H1 (cell line): ENCODE data around the gene ZBTB49. TPM values are rescaled to one million over a fixed set of nuclear protein-coding genes. Genes with fewer than 3 reads are reported as not detected.

ENCODE experiments used
- CTCF ChIA-PET: fragments of 300-600 bp; sonication (Branson Sonifier 250); formaldehyde crosslinking; loops from one replicate; lab custom pipeline; 2021; ENCODE audit not compliant: partially characterized antibody; lab: Charles Lee
- POLR2A ChIA-PET: fragments of 300-600 bp; sonication (Branson Sonifier 250); formaldehyde crosslinking; loops from one replicate; lab custom pipeline; 2021; ENCODE audit warnings: inconsistent platforms; ENCODE audit not compliant: partially characterized antibody; lab: Charles Lee
- DNase-seq, 2 experiments: peaks; one replicate each; pipeline versions ENCODE4 v3.0.0 to v3.0.0-alpha.2; 2010 to 2022; ENCODE audit warnings: low spot score in 2 of 2, low read depth in 1 of 2, mixed read lengths in 1 of 2
- FAIRE-seq: peaks from 2 replicates; lab custom pipeline; 2011; peaks lifted over from hg19 to GRCh38; lab: Jason Lieb, UNC
- H2AFZ ChIP-seq: 2 replicates; pipeline ENCODE4 v1.8.1; 2012; ENCODE audit warnings: low read length, inconsistent platforms
- H2AK5ac ChIP-seq: 2 replicates; pipeline ENCODE4 v1.6.1; 2013; ENCODE audit warnings: low read depth, low read length
- H2BK120ac ChIP-seq: replicated peaks from 2 replicates; pipeline ENCODE3; 2013; ENCODE audit warnings: low read depth, low read length, inconsistent platforms
- H2BK12ac ChIP-seq: 2 replicates; pipeline ENCODE4 v1.6.1; 2013; ENCODE audit warnings: low read depth, low read length
- H2BK15ac ChIP-seq: 2 replicates; pipeline ENCODE4 v1.6.1; 2013; ENCODE audit warnings: low read length
- H2BK20ac ChIP-seq: 2 replicates; pipeline ENCODE4 v1.6.1; 2013; ENCODE audit warnings: low read length
- H2BK5ac ChIP-seq: 2 replicates; pipeline ENCODE4 v1.6.1; 2013; ENCODE audit warnings: low read depth, low read length
- H3K14ac ChIP-seq: 2 replicates; pipeline ENCODE4 v1.6.1; 2013; ENCODE audit warnings: inconsistent platforms; ENCODE audit not compliant: insufficient read length
- H3K18ac ChIP-seq: 2 replicates; pipeline ENCODE4 v1.6.1; 2013; ENCODE audit warnings: low read length; ENCODE audit errors: extremely low read depth
- H3K23ac ChIP-seq: 2 replicates; pipeline ENCODE4 v1.6.1; 2013; ENCODE audit warnings: inconsistent platforms; ENCODE audit not compliant: insufficient read length
- H3K23me2 ChIP-seq: 2 replicates; pipeline ENCODE4 v1.6.1; 2013; ENCODE audit warnings: low read depth, low read length
- H3K27ac ChIP-seq: 2 replicates; pipeline ENCODE4 v1.6.1; 2011; ENCODE audit warnings: low read depth, low read length, inconsistent platforms
- H3K27me3 ChIP-seq, 4 experiments: replicated peaks in 1 of 4; 1 replicate in 1 of 4; 2 replicates in 3 of 4; pipeline versions ENCODE4 v1.6.1 to v1.8.1; 2011 to 2013; ENCODE audit warnings: low read length in 3 of 4, mild to moderate bottlenecking in 3 of 4, inconsistent platforms in 2 of 4, mixed read lengths in 2 of 4, moderate library complexity in 1 of 4; ENCODE audit not compliant: control insufficient read depth in 3 of 4, insufficient read depth in 3 of 4; ENCODE audit errors: extremely low read depth in 1 of 4
- H3K36me3 ChIP-seq, 4 experiments: 2 replicates each; pipeline versions ENCODE4 v1.6.1 to v1.8.1; 2011 to 2013; ENCODE audit warnings: mild to moderate bottlenecking in 4 of 4, low read length in 3 of 4, moderate library complexity in 2 of 4, control low read depth in 1 of 4, inconsistent platforms in 1 of 4; ENCODE audit not compliant: insufficient read depth in 4 of 4, control insufficient read depth in 2 of 4
- H3K4ac ChIP-seq: replicated peaks from 2 replicates; pipeline ENCODE3; 2013; ENCODE audit warnings: low read length, low read depth, mixed read lengths, inconsistent platforms; ENCODE audit not compliant: insufficient read length
- H3K4me1 ChIP-seq, 4 experiments: replicated peaks in 1 of 4; 1 replicate in 1 of 4; 2 replicates in 3 of 4; pipeline versions ENCODE4 v1.6.1 to v1.8.1; 2011 to 2013; ENCODE audit warnings: low read length in 3 of 4, inconsistent platforms in 2 of 4, mixed read lengths in 1 of 4; ENCODE audit not compliant: insufficient read depth in 4 of 4, control insufficient read depth in 3 of 4
- H3K4me2 ChIP-seq, 2 experiments: 2 replicates each; pipeline versions ENCODE4 v1.6.1 to v1.8.1; 2011 to 2013; ENCODE audit warnings: low read depth in 2 of 2, low read length in 2 of 2, control low read depth in 1 of 2, inconsistent platforms in 1 of 2, mild to moderate bottlenecking in 1 of 2; ENCODE audit not compliant: insufficient read depth in 1 of 2
- H3K4me3 ChIP-seq, 4 experiments: fragments of 200-600, 300-600 bp in 1 of 4; sonication (generic), shearing (Covaris generic), sonication (Bioruptor Twin) in 1 of 4; 2 replicates each; pipeline versions ENCODE4 v1.5.1 to v1.8.1; 2011 to 2016; ENCODE audit warnings: low read length in 4 of 4, low read depth in 3 of 4, control low read depth in 2 of 4, inconsistent platforms in 2 of 4, mild to moderate bottlenecking in 2 of 4, mixed read lengths in 1 of 4, moderate library complexity in 1 of 4; ENCODE audit not compliant: insufficient read depth in 2 of 4; ENCODE audit errors: extremely low read depth in 1 of 4
- H3K56ac ChIP-seq: replicated peaks from 2 replicates; pipeline ENCODE3; 2013; ENCODE audit warnings: low read depth, mild to moderate bottlenecking, mixed read lengths, low read length, inconsistent platforms; ENCODE audit not compliant: insufficient read length
- H3K79me1 ChIP-seq: 2 replicates; pipeline ENCODE4 v1.6.1; 2013; ENCODE audit warnings: low read depth, low read length, control low read depth
- H3K79me2 ChIP-seq, 2 experiments: 2 replicates each; pipeline versions ENCODE4 v1.6.1 to v1.8.1; 2012 to 2013; ENCODE audit warnings: low read length in 2 of 2, mild to moderate bottlenecking in 2 of 2, inconsistent platforms in 1 of 2; ENCODE audit not compliant: insufficient read depth in 2 of 2, control insufficient read depth in 1 of 2
- H3K9ac ChIP-seq, 4 experiments: replicated peaks in 1 of 4; 1 replicate in 1 of 4; 2 replicates in 3 of 4; pipeline versions ENCODE4 v1.6.1 to v1.8.1; 2011 to 2013; ENCODE audit warnings: low read depth in 3 of 4, low read length in 3 of 4, control low read depth in 2 of 4, mild to moderate bottlenecking in 2 of 4, moderate library complexity in 2 of 4, inconsistent platforms in 1 of 4; ENCODE audit errors: extremely low read depth in 1 of 4
- H3K9me3 ChIP-seq, 2 experiments: 2 replicates each; pipeline versions ENCODE4 v1.6.1 to v1.8.1; 2012 to 2013; ENCODE audit warnings: mild to moderate bottlenecking in 2 of 2, moderate library complexity in 2 of 2, control low read depth in 1 of 2, inconsistent platforms in 1 of 2, low read depth in 1 of 2, low read length in 1 of 2, mixed read lengths in 1 of 2; ENCODE audit not compliant: insufficient read depth in 2 of 2
- H4K20me1 ChIP-seq, 2 experiments: replicated peaks in 1 of 2; 2 replicates each; pipeline versions ENCODE3 to v1.8.1; 2011 to 2013; ENCODE audit warnings: inconsistent platforms in 2 of 2, low read length in 2 of 2, mild to moderate bottlenecking in 1 of 2; ENCODE audit not compliant: insufficient read depth in 2 of 2, control insufficient read depth in 1 of 2
- H4K5ac ChIP-seq: 2 replicates; pipeline ENCODE4 v1.6.1; 2013; ENCODE audit warnings: low read length, low read depth, mixed read lengths, inconsistent platforms; ENCODE audit not compliant: insufficient read length
- H4K8ac ChIP-seq: 2 replicates; pipeline ENCODE4 v1.8.0; 2013; ENCODE audit warnings: mild to moderate bottlenecking, moderate library complexity, low read length, inconsistent platforms; ENCODE audit not compliant: insufficient read depth; ENCODE audit errors: extremely low read depth
- H4K91ac ChIP-seq: replicated peaks from 2 replicates; pipeline ENCODE3; 2013; ENCODE audit warnings: low read length, mixed read lengths, inconsistent platforms; ENCODE audit not compliant: insufficient read length
- BRCA1 ChIP-seq: IDR thresholded peaks from 2 replicates; pipeline ENCODE4 v1.6.1; 2012; ENCODE audit warnings: low read depth, low read length, improper control_type of control experiment
- CBX5 ChIP-seq: fragments of 300-800, 300-1000 bp; sonication (generic); IDR thresholded peaks from 2 replicates; pipeline ENCODE4 v1.7.1; 2016; ENCODE audit warnings: antibody characterized with exemption, low read length, low read depth
- CREB1 ChIP-seq: IDR thresholded peaks from 2 replicates; pipeline ENCODE4 v1.6.1; 2012; ENCODE audit warnings: inconsistent platforms
- CTBP2 ChIP-seq: IDR thresholded peaks from 2 replicates; pipeline ENCODE4 v1.7.0; 2011; ENCODE audit warnings: borderline replicate concordance, mild to moderate bottlenecking, moderate library complexity, mixed read lengths, low read length; ENCODE audit not compliant: insufficient read depth, insufficient read length
- NANOG ChIP-seq: IDR thresholded peaks from 2 replicates; pipeline ENCODE4 v1.6.1; 2011; ENCODE audit warnings: low read length, low read depth, mild to moderate bottlenecking, inconsistent platforms; ENCODE audit not compliant: insufficient read depth, poor library complexity, severe bottlenecking
- POLR2A ChIP-seq, 2 experiments: IDR thresholded peaks; 1 replicate in 1 of 2; 2 replicates in 1 of 2; pipeline ENCODE4 v1.6.1; 2011; ENCODE audit warnings: low read depth in 2 of 2, low read length in 2 of 2, mild to moderate bottlenecking in 2 of 2; ENCODE audit errors: control extremely low read depth in 1 of 2
- POLR2AphosphoS5 ChIP-seq: IDR thresholded peaks from 2 replicates; pipeline ENCODE4 v1.6.1; 2011; ENCODE audit warnings: low read depth, low read length
- SIN3A ChIP-seq, 2 experiments: IDR thresholded peaks in 1 of 2; conservative IDR thresholded peaks in 1 of 2; 2 replicates each; pipeline ENCODE4 v1.6.1; 2011 to 2012; ENCODE audit warnings: low read length in 2 of 2, improper control_type of control experiment in 1 of 2, low read depth in 1 of 2, mild to moderate bottlenecking in 1 of 2
- TBP ChIP-seq: IDR thresholded peaks from 2 replicates; pipeline ENCODE4 v1.6.1; 2011; ENCODE audit warnings: low read depth, low read length, improper control_type of control experiment
- TCF12 ChIP-seq: IDR thresholded peaks from 2 replicates; pipeline ENCODE4 v1.6.1; 2011; ENCODE audit warnings: low read depth, mild to moderate bottlenecking, low read length
- WGBS, 2 experiments: shearing (Covaris generic) in 1 of 2; methylation state at CpG; one replicate each; pipeline versions ENCODE4 v1.1.6 to v1.1.7; 2013 to 2015; ENCODE audit warnings: low lambda C conversion rate in 2 of 2, mixed read lengths in 2 of 2, inconsistent platforms in 1 of 2, low coverage in 1 of 2, missing lambda C conversion rate in 1 of 2; ENCODE audit not compliant: insufficient replicate concordance in 2 of 2, insufficient coverage in 1 of 2, insufficient read length in 1 of 2; ENCODE audit errors: extremely low coverage in 1 of 2, missing lambda C conversion rate in 1 of 2; 5-methylcytosine and 5-hydroxymethylcytosine counted together
- polyA plus RNA-seq, 7 experiments: library from polyadenylated mRNA; depleted of rRNA in 3 of 7; stranded (reverse) in 5 of 7; unstranded in 2 of 7; fragments of >200 nt in 5 of 7; fragments of 200-250 nt in 2 of 7; gene quantifications; 1 replicate in 5 of 7; 2 replicates in 1 of 7; 4 replicates in 1 of 7; pipeline versions ENCODE4 v1.2.1 to v1.2.3, GENCODE V29; 2011 to 2013; ENCODE audit warnings: missing spikeins in 2 of 7, mixed read lengths in 2 of 7
- total RNA-seq: library from RNA; stranded (reverse); fragmentation: NEBNext Ultra II Directional; extraction: Animal tissue kit (Norgen Biotek cat#: 25700); gene quantifications from 2 replicates; pipeline ENCODE4 v1.2.1, GENCODE V29; 2021

The ZBTB49 gene
- total and polyA plus RNA-seq, 2 of the 8 experiments (the other 6 are each of a cell fraction or from before 2014, with no cell fraction given), result 4.2 to 6.8 TPM

DNA sequence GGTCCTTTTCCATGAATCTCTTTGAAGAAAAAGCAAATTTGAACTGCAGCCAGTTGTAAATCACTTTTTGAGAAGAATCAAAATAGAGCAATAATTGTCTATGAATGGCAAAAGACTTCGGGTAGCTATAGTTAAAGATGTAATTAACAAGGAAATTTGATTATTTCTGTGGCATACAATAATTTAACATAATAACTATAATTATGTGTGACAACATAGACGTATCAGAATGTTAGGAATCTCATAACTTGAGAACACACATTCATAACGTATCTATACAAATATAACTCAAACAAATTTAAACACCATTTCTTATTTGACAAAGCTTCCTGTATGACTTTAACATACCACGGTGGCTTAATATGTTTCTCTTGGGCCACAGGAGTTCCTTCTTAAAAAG lies 60.9 kb downstream of the ZBTB49 start:
- no peak overlapping the region for H3K4me3 ChIP-seq
- no peak overlapping the region for H3K56ac ChIP-seq
- DNase-seq, result no peak
- no peak overlapping the region for H2AFZ ChIP-seq
- TF ChIP-seq BRCA1 (no peak), CTBP2 (no peak), TBP (no peak), SIN3A (conservative IDR thresholded peaks at IDR 0.05 in 1 of 2, IDR thresholded peaks at IDR 0.05 in 1 of 2; ENCODE audit: low read depth in 1 of 2, low read length in 2 of 2) (no peak), POLR2AphosphoS5 (no peak), CBX5 (no peak), POLR2A (IDR thresholded peaks at IDR 0.05; ENCODE audit: control extremely low read depth in 1 of 2, low read depth in 2 of 2, low read length in 2 of 2) (no peak), CREB1 (no peak), NANOG (no peak), TCF12 (no peak)
- H3K9me3 ChIP-seq, result no peaks in the 10 kb centered on the region
- no peak overlapping the region for H3K27ac ChIP-seq
- H3K4me1 ChIP-seq, result no peaks in the 10 kb centered on the region
- no peak overlapping the region for H2BK120ac ChIP-seq
- H3K79me1 ChIP-seq, result no peaks in the 10 kb centered on the region
- WGBS, 2 experiments, result 95 to 100% methylated on average over 1 to 4 of the region's 4 CpGs
- no peak overlapping the region for H4K91ac ChIP-seq
- ChIA-PET POLR2A (no interaction called here), CTCF (interaction anchor here (1.2 to 1.5 kb wide), 2 partner anchors 10 to 11 kb away, joined by 3 read pairs; no protein-coding TSS in a partner anchor)
- H3K9ac ChIP-seq, result no peak overlapping the region
- no peaks in the 10 kb centered on the region for H4K20me1 ChIP-seq
- no peak overlapping the region for H4K8ac ChIP-seq
- H3K36me3 ChIP-seq, result no peaks in the 10 kb centered on the region
- H3K27me3 ChIP-seq, result no peaks in the 10 kb centered on the region
- no peaks in the 10 kb centered on the region for H3K79me2 ChIP-seq
- no peak overlapping the region for H3K23ac ChIP-seq
- no peaks in the 10 kb centered on the region for H3K23me2 ChIP-seq
- H2BK20ac ChIP-seq, result no peak overlapping the region
- H3K18ac ChIP-seq, result no peak overlapping the region
- H3K4ac ChIP-seq, result no peak overlapping the region
- H2BK5ac ChIP-seq, result no peak overlapping the region
- FAIRE-seq, result no peak
- H2BK12ac ChIP-seq, result no peak overlapping the region
- H4K5ac ChIP-seq, result no peak overlapping the region
- no peak overlapping the region for H3K4me2 ChIP-seq
- H3K14ac ChIP-seq, result no peak overlapping the region
- H2AK5ac ChIP-seq, result no peak overlapping the region
- H2BK15ac ChIP-seq, result no peak overlapping the region
